ENCODE results near the gene TIPIN. TPM values are rescaled to one million over a fixed set of nuclear protein-coding genes. Genes with fewer than 3 reads are reported as not detected.

Gene TIPIN
- total and polyA plus RNA-seq, 2 of the 8 experiments (the other 6 are each of a cell fraction or from before 2014, with no cell fraction given) = 8.5 to 24.7 TPM

DNA sequence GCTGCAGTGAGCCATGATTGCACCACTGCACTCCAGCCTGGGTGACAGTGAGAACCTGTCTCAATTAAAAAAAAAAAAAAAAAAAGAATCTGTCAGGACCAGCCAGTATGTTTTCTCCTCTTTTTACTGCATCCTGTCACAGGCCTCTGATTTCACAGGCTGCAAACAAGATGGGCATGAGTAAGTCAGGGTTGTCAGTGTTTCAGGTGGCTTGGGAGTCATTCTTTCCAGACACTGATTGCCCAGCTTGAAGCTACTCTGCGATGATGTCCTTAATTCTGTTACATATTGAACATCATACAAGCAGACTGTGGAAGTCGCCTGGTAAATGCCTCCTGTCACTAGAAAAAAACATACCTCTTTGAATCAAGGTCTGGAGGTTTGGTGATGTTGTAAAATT, 44.3 kb downstream of the TIPIN start:
- Histone ChIP-seq H3K4me2 (ENCODE audit: insufficient read depth in 1 of 2, low read depth in 2 of 2, low read length in 2 of 2) (no peak overlapping the region), H2BK120ac (replicated peaks; ENCODE audit: low read depth, low read length) (no peak overlapping the region), H2AFZ (ENCODE audit: low read length) (no peak overlapping the region), H3K79me1 (ENCODE audit: low read depth, low read length) (no peaks in the 10 kb centered on the region), H3K27me3 (replicated peaks in 1 of 4; ENCODE audit: control insufficient read depth in 3 of 4, extremely low read depth in 1 of 4, insufficient read depth in 3 of 4, low read length in 3 of 4) (no peaks in the 10 kb centered on the region), H3K4me3 (ENCODE audit: extremely low read depth in 1 of 4, insufficient read depth in 2 of 4, low read depth in 3 of 4, low read length in 4 of 4) (no peak overlapping the region), H4K5ac (ENCODE audit: insufficient read length, low read depth, low read length) (no peak overlapping the region), H3K23me2 (ENCODE audit: low read depth, low read length) (no peaks in the 10 kb centered on the region), H4K8ac (ENCODE audit: extremely low read depth, insufficient read depth, low read length) (no peak overlapping the region), H4K91ac (replicated peaks; ENCODE audit: insufficient read length, low read length) (no peak overlapping the region), H2BK15ac (ENCODE audit: low read length) (no peak overlapping the region), H3K9me3 (ENCODE audit: insufficient read depth in 2 of 2, low read depth in 1 of 2, low read length in 1 of 2) (no peaks in the 10 kb centered on the region), H4K20me1 (replicated peaks in 1 of 2; ENCODE audit: control insufficient read depth in 1 of 2, insufficient read depth in 2 of 2, low read length in 2 of 2) (peaks cover 0 to 2% of the 10 kb centered on the region in 2 experiments), H3K36me3 (ENCODE audit: control insufficient read depth in 2 of 4, insufficient read depth in 4 of 4, low read length in 3 of 4) (peaks cover 0 to 25% (median 18%) of the 10 kb centered on the region in 4 experiments; a peak in 6 of 8 replicates), H3K14ac (ENCODE audit: insufficient read length) (no peak overlapping the region), H3K4me1 (replicated peaks in 1 of 4; ENCODE audit: control insufficient read depth in 3 of 4, insufficient read depth in 4 of 4, low read length in 3 of 4) (no peaks in the 10 kb centered on the region), H3K18ac (ENCODE audit: extremely low read depth, low read length) (no peak overlapping the region), H2BK5ac (ENCODE audit: low read depth, low read length) (no peak overlapping the region), H2BK20ac (ENCODE audit: low read length) (no peak overlapping the region), H3K79me2 (ENCODE audit: control insufficient read depth in 1 of 2, insufficient read depth in 2 of 2, low read length in 2 of 2) (no peaks in the 10 kb centered on the region), H3K56ac (replicated peaks; ENCODE audit: insufficient read length, low read depth, low read length) (no peak overlapping the region), H3K27ac (ENCODE audit: low read depth, low read length) (no peak overlapping the region), H2AK5ac (ENCODE audit: low read depth, low read length) (no peak overlapping the region), H3K23ac (ENCODE audit: insufficient read length) (no peak overlapping the region), H3K9ac (replicated peaks in 1 of 4; ENCODE audit: extremely low read depth in 1 of 4, low read depth in 3 of 4, low read length in 3 of 4) (no peak overlapping the region), H2BK12ac (ENCODE audit: low read depth, low read length) (no peak overlapping the region), H3K4ac (replicated peaks; ENCODE audit: insufficient read length, low read depth, low read length) (no peak overlapping the region)
- DNase-seq (ENCODE audit: low read depth in 1 of 2, low spot score in 2 of 2) (no peak), FAIRE-seq (no peak)
- TF ChIP-seq SIX5 (IDR thresholded peaks at IDR 0.05; ENCODE audit: low read depth, low read length) (no peak), SP2 (IDR thresholded peaks at IDR 0.05; ENCODE audit: low read length) (no peak), CHD2 (IDR thresholded peaks at IDR 0.05; ENCODE audit: low read length) (no peak), SP4 (IDR thresholded peaks at IDR 0.05; ENCODE audit: low read length) (no peak)
- WGBS, 2 experiments (ENCODE audit: extremely low coverage in 1 of 2, insufficient coverage in 1 of 2, insufficient read length in 1 of 2, insufficient replicate concordance in 2 of 2, low coverage in 1 of 2, low lambda C conversion rate in 2 of 2, missing lambda C conversion rate in 1 of 2) = 76% methylated on average over 2 of the region's 2 CpGs; no CpG with 5 or more reads in 1 of the 2 experiments
- ChIA-PET POLR2A (ENCODE audit: partially characterized antibody) (interaction anchor here (0.6 to 1.4 kb wide), 2 partner anchors 19 to 709 kb away, joined by 3 to 4 read pairs; partner anchors contain the start of gene DIS3L), CTCF (ENCODE audit: partially characterized antibody) (no interaction called here)
